ENCODE measurements around the gene LCP1.

DNA sequence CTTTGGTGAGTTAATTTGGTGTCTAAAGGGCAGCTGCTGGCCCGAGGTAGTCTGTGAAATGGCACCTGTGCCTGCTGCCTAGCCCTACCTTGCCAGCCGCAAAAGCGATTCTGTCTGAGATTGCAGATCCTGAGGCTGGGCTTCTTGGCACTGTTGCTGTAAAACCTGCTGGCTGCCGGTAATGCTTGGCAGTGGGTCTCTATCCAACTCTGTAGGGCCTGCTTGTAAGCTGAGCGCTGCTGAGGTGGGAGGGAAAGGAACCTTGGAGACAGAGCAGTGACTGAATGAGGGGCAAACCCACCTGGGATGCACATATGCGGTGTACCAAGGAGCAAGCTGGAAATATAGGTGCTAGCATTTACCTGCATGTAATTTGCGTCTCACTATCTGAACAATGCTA, 11.7 kb downstream of the LCP1 start:
- TF ChIP-seq, protein P1, sequence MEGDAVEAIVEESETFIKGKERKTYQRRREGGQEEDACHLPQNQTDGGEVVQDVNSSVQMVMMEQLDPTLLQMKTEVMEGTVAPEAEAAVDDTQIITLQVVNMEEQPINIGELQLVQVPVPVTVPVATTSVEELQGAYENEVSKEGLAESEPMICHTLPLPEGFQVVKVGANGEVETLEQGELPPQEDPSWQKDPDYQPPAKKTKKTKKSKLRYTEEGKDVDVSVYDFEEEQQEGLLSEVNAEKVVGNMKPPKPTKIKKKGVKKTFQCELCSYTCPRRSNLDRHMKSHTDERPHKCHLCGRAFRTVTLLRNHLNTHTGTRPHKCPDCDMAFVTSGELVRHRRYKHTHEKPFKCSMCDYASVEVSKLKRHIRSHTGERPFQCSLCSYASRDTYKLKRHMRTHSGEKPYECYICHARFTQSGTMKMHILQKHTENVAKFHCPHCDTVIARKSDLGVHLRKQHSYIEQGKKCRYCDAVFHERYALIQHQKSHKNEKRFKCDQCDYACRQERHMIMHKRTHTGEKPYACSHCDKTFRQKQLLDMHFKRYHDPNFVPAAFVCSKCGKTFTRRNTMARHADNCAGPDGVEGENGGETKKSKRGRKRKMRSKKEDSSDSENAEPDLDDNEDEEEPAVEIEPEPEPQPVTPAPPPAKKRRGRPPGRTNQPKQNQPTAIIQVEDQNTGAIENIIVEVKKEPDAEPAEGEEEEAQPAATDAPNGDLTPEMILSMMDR (IDR thresholded peaks at IDR 0.05; ENCODE audit: borderline replicate concordance, extremely low read depth, low read length, poor library complexity, severe bottlenecking) = no peak
- TF ChIP-seq EZH2 (IDR thresholded peaks at IDR 0.05; ENCODE audit: borderline replicate concordance, low read depth, low read length, severe bottlenecking) = no peak

Measured in DND-41 (cell line).